ENCODE data around the gene POLDIP3. TPM values are rescaled to one million over a fixed set of nuclear protein-coding genes. Genes with fewer than 3 reads are reported as not detected.

The POLDIP3 gene
- total and polyA plus RNA-seq, 2 of the 4 experiments (the other 2 are of a cell fraction): 33.9 to 43.6 TPM

GRCh38 chr22:42630901-42631602 is 16.4 kb upstream of the POLDIP3 start:
- Histone ChIP-seq H4K91ac (ENCODE audit: insufficient read depth, low read depth, low read length) (no peak overlapping the region), H3K18ac (ENCODE audit: low read depth, low read length) (no peak overlapping the region), H3K4me2 (ENCODE audit: low read depth, low read length) (no peak overlapping the region), H2BK15ac (ENCODE audit: low read depth, low read length) (no peak overlapping the region), H3K23ac (ENCODE audit: low read depth, low read length) (no peak overlapping the region), H2AK9ac (replicated peaks; ENCODE audit: low read depth, low read length, poor library complexity) (peak overlapping the region; percentile 65), H3K4ac (ENCODE audit: low read depth, low read length) (no peak overlapping the region), H3K4me1 (ENCODE audit: control insufficient read depth, insufficient read depth, low read length) (peaks cover 4% of the 10 kb centered on the region; the same call in 1 of the 2 replicates), H2BK120ac (ENCODE audit: low read depth, low read length) (no peak overlapping the region), H3K4me3 (ENCODE audit: insufficient read depth, low read depth, low read length) (no peak overlapping the region), H3K27ac (ENCODE audit: insufficient read depth, low read length) (no peak overlapping the region), H4K20me1 (ENCODE audit: insufficient read depth, low read length) (peaks cover 17% of the 10 kb centered on the region; the same call in 1 of the 2 replicates), H2AFZ (replicated peaks; ENCODE audit: low read length, poor library complexity) (no peak overlapping the region), H3K79me1 (ENCODE audit: low read depth in 1 of 2, low read length in 2 of 2) (peaks cover 29 to 53% of the 10 kb centered on the region in 2 experiments), H3K9ac (ENCODE audit: low read depth, low read length) (no peak overlapping the region), H4K8ac (ENCODE audit: low read depth in 2 of 2, low read length in 2 of 2) (no peak overlapping the region), H3K27me3 (ENCODE audit: control insufficient read depth, insufficient read depth, low read length) (no peaks in the 10 kb centered on the region), H3K9me3 (ENCODE audit: control insufficient read depth, insufficient read depth, low read length) (no peaks in the 10 kb centered on the region), H3K9me1 (ENCODE audit: insufficient read depth, low read length) (0 out of 2 replicates have a peak, but pooled peaks cover 4% of the 10 kb centered on the region), H3K36me3 (ENCODE audit: control insufficient read depth, insufficient read depth, low read length) (peaks cover 72% of the 10 kb centered on the region), H2AK5ac (ENCODE audit: low read depth, low read length) (no peak overlapping the region), H4K5ac (ENCODE audit: low read depth, low read length) (no peak overlapping the region), H2BK20ac (ENCODE audit: low read depth, low read length) (no peak overlapping the region), H3K14ac (replicated peaks; ENCODE audit: low read depth, low read length) (no peak overlapping the region), H3K56ac (ENCODE audit: extremely low read depth, insufficient read depth, low read length) (no peak overlapping the region), H2BK5ac (ENCODE audit: low read depth, low read length, poor library complexity, severe bottlenecking) (peak overlapping the region; percentile 44)
- 76% methylated on average over 5 of the region's 28 CpGs; no CpG with 5 or more reads in 1 of the 2 experiments for WGBS, 2 experiments (ENCODE audit: extremely low coverage in 2 of 2, insufficient read length in 1 of 2)
- dilution Hi-C loops (cut with HindIII; ENCODE audit: low sequenced_read_pairs, unreplicated experiment) (no loop called here), intact Hi-C loops (cut with micrococcal nuclease) (no loop called here), in situ Hi-C loops (cut with MboI; ENCODE audit: low sequenced_read_pairs) (no loop called here)
- CTCF ChIA-PET: no interaction called here
- POLR2A ChIA-PET (ENCODE audit: unreplicated experiment): no interaction called here
- no peak for ATAC-seq (ENCODE audit: low read depth)
- no TSS peak for BruUV-seq (replicated peaks)
- no peak for DNase-seq
- TF ChIP-seq CEBPB (IDR thresholded peaks at IDR 0.05; ENCODE audit: low read depth, low read length) (no peak), NFE2L2 (IDR thresholded peaks at IDR 0.05; ENCODE audit: low read depth, low read length) (no peak), RCOR1 (IDR thresholded peaks at IDR 0.05; ENCODE audit: insufficient replicate concordance, low read length) (no peak), POLR2A (IDR thresholded peaks at IDR 0.05; ENCODE audit: low read depth, low read length) (no peak), CTCF (conservative IDR thresholded peaks at IDR 0.05; ENCODE audit: low read depth, low read length) (no peak), ELK1 (IDR thresholded peaks at IDR 0.05; ENCODE audit: borderline replicate concordance, low read depth, low read length) (no peak), RAD21 (IDR thresholded peaks at IDR 0.05; ENCODE audit: low read length) (no peak), CHD1 (IDR thresholded peaks at IDR 0.05; ENCODE audit: low read depth, low read length) (no peak)
